WTC11 (cell line): Measurements from ENCODE around the gene TIAM2. TPM values are rescaled to one million over a fixed set of nuclear protein-coding genes. Genes with fewer than 3 reads are reported as not detected.
A peak's percentile ranks its signal among the peaks of the same experiment; 100 is the strongest.

ENCODE experiments used
- ATAC-seq: fragments of 200-7000 bp; cut with Tn5 transposase; 2 replicates; pipeline ENCODE4 v1.10.0; 2021; ENCODE audit warnings: mild to moderate bottlenecking, moderate library complexity
- CTCF ChIA-PET: fragments of 300-600 bp; sonication (Branson Sonifier 250); formaldehyde crosslinking; loops from one replicate; lab custom pipeline; 2021; ENCODE audit warnings: antibody characterized with exemption; lab: Charles Lee
- POLR2A ChIA-PET: fragments of 350-600 bp; sonication (Branson Sonifier 250); formaldehyde crosslinking; loops from one replicate; lab custom pipeline; 2021; ENCODE audit warnings: antibody characterized with exemption; lab: Charles Lee
- DNase-seq: peaks from one replicate; pipeline ENCODE4 v3.0.0; 2021; ENCODE audit warnings: low spot score
- H3K27ac Mint-ChIP-seq: 2 replicates; pipeline ENCODE4 v1.8.0; 2021; ENCODE audit warnings: mixed read lengths
- H3K27me3 Mint-ChIP-seq: 2 replicates; pipeline ENCODE4 v1.8.0; 2021; ENCODE audit warnings: low read depth, mild to moderate bottlenecking, moderate library complexity, mixed read lengths
- H3K36me3 Mint-ChIP-seq: 2 replicates; pipeline ENCODE4 v1.8.0; 2021; ENCODE audit warnings: mixed read lengths
- H3K4me1 Mint-ChIP-seq: 2 replicates; pipeline ENCODE4 v1.8.0; 2022; ENCODE audit warnings: mixed read lengths
- H3K4me3 Mint-ChIP-seq: 2 replicates; pipeline ENCODE4 v1.8.0; 2021; ENCODE audit warnings: mild to moderate bottlenecking, moderate library complexity, mixed read lengths
- H3K9me3 Mint-ChIP-seq: 2 replicates; pipeline ENCODE4 v1.8.0; 2021; ENCODE audit warnings: mixed read lengths
- AR ChIP-seq: fragments of 250-450 bp; sonication (Bioruptor Pico); IDR thresholded peaks from 2 replicates; pipeline ENCODE4 v1.9.0; 2021; ENCODE audit warnings: mild to moderate bottlenecking
- ELF4 ChIP-seq: sonication (generic); formaldehyde crosslinking; IDR thresholded peaks from 2 replicates; pipeline ENCODE4 v1.8.1; 2022; ENCODE audit warnings: low read depth, mild to moderate bottlenecking, moderate library complexity, missing genetic modification reagents
- FOXP1 ChIP-seq: sonication (generic); formaldehyde crosslinking; IDR thresholded peaks from 2 replicates; pipeline ENCODE4 v1.8.0; 2022; ENCODE audit warnings: missing genetic modification reagents, mild to moderate bottlenecking, moderate library complexity, borderline replicate concordance
- GABPB1 ChIP-seq: sonication (generic); formaldehyde crosslinking; IDR thresholded peaks from 2 replicates; pipeline ENCODE4 v1.8.1; 2023; ENCODE audit warnings: mild to moderate bottlenecking, missing genetic modification reagents
- MXD4 ChIP-seq: fragments of 250-450 bp; sonication (Bioruptor Pico); IDR thresholded peaks from 2 replicates; pipeline ENCODE4 v1.8.0; 2021; ENCODE audit warnings: mild to moderate bottlenecking, moderate library complexity, borderline replicate concordance
- MYBL2 ChIP-seq: sonication (generic); formaldehyde crosslinking; IDR thresholded peaks from 2 replicates; pipeline ENCODE4 v1.8.1; 2023; ENCODE audit warnings: mild to moderate bottlenecking, moderate library complexity, missing genetic modification reagents
- NFATC4 ChIP-seq: fragments of 250-450 bp; sonication (Bioruptor Pico); IDR thresholded peaks from 2 replicates; pipeline ENCODE4 v1.9.0; 2021; ENCODE audit warnings: mild to moderate bottlenecking
- OVOL2 ChIP-seq: fragments of 250-450 bp; sonication (Bioruptor Pico); IDR thresholded peaks from 2 replicates; pipeline ENCODE4 v1.9.0; 2021; ENCODE audit warnings: mild to moderate bottlenecking, borderline replicate concordance
- SMAD3 ChIP-seq: sonication (generic); formaldehyde crosslinking; IDR thresholded peaks from 2 replicates; pipeline ENCODE4 v1.8.0; 2022; ENCODE audit warnings: missing genetic modification reagents, mild to moderate bottlenecking, borderline replicate concordance
- ZNF281 ChIP-seq: sonication (generic); formaldehyde crosslinking; IDR thresholded peaks from 2 replicates; pipeline ENCODE4 v1.8.0; 2023; ENCODE audit warnings: mild to moderate bottlenecking, missing genetic modification reagents
- ZNF423 ChIP-seq: fragments of 250-450 bp; sonication (Bioruptor Pico); IDR thresholded peaks from 2 replicates; pipeline ENCODE4 v2.1.2; 2022; ENCODE audit warnings: mild to moderate bottlenecking, moderate library complexity
- ZNF512 ChIP-seq: sonication (generic); formaldehyde crosslinking; IDR thresholded peaks from 2 replicates; pipeline ENCODE4 v1.8.1; 2022; ENCODE audit warnings: missing genetic modification reagents, borderline replicate concordance
- ZSCAN18 ChIP-seq: fragments of 250-450 bp; sonication (Bioruptor Pico); IDR thresholded peaks from 2 replicates; pipeline ENCODE4 v2.1.2; 2022; ENCODE audit warnings: mild to moderate bottlenecking, moderate library complexity
- total RNA-seq: library from RNA; stranded (reverse); gene quantifications from 3 replicates; pipeline ENCODE4 v1.2.3, GENCODE V29; 2021

The TIAM2 gene
- total RNA-seq, 1 experiment from 2014 or later = 15.1 TPM

- TF ChIP-seq AR (CRISPR knock-in tag) = no peak
These were observed 237.7 kb downstream of the TIAM2 start (continued) for GRCh38 chr6:155232848-155233247.

- CTCF ChIA-PET = interaction anchor here (1.4 to 3.2 kb wide), 4 partner anchors 11 to 38 kb away, joined by 4 to 24 read pairs (median 6); no protein-coding TSS in a partner anchor
- POLR2A ChIA-PET = no interaction called here
- DNase-seq = no peak
- H3K36me3 Mint-ChIP-seq = peaks cover 50% of the 10 kb centered on the region
- ATAC-seq = no peak
- peaks cover 7% of the 10 kb centered on the region for H3K4me1 Mint-ChIP-seq
- H3K4me3 Mint-ChIP-seq = no peak overlapping the region
- TF ChIP-seq MXD4 (CRISPR knock-in tag) (no peak), ELF4 (no peak), GABPB1 (no peak), AR (CRISPR knock-in tag) (no peak)
- TF ChIP-seq, all 79 proteins: peak for 0
- Mint-ChIP-seq H3K9me3 (peaks cover 45% of the 10 kb centered on the region), H3K27me3 (peaks cover 3% of the 10 kb centered on the region; the same call in 1 of the 2 replicates), H3K27ac (no peak overlapping the region)
These were observed 239.1 kb downstream of the TIAM2 start for GRCh38 chr6:155234167-155234566.

GRCh38 chr6:155234687-155235086 is 239.6 kb downstream of the TIAM2 start:
- peaks cover 7% of the 10 kb centered on the region for H3K4me1 Mint-ChIP-seq
- no peak overlapping the region for H3K4me3 Mint-ChIP-seq
- H3K27ac Mint-ChIP-seq = peak overlapping the region; percentile 92
- no peak for TF ChIP-seq ZNF512 (CRISPR knock-in tag)
- TF ChIP-seq MYBL2 (CRISPR knock-in tag) = no peak
- TF ChIP-seq OVOL2 (CRISPR knock-in tag) = no peak
- TF ChIP-seq ZNF281 (CRISPR knock-in tag) = no peak
- TF ChIP-seq ZSCAN18 (CRISPR knock-in tag) = no peak
- TF ChIP-seq SMAD3 = no peak
- TF ChIP-seq ZNF423 (CRISPR knock-in tag) = peak; percentile 76
- TF ChIP-seq NFATC4 (CRISPR knock-in tag) = no peak
- 0 out of 2 replicates have a peak, but pooled peaks have one; percentile 25 for TF ChIP-seq FOXP1 (CRISPR knock-in tag)
- DNase-seq (no peak), ATAC-seq (peak; percentile 80)
- peaks cover 45% of the 10 kb centered on the region for H3K9me3 Mint-ChIP-seq
- H3K36me3 Mint-ChIP-seq = peaks cover 50% of the 10 kb centered on the region
- peaks cover 3% of the 10 kb centered on the region; the same call in 1 of the 2 replicates for H3K27me3 Mint-ChIP-seq
- ChIA-PET POLR2A (no interaction called here), CTCF (interaction anchor here (1.4 to 3.2 kb wide), 3 partner anchors 11 to 39 kb away, joined by 4 to 24 read pairs (median 6); no protein-coding TSS in a partner anchor)
